Panc1 (cell line): Measurements from ENCODE around the gene CCDC157. TPM values are rescaled to one million over a fixed set of nuclear protein-coding genes. Genes with fewer than 3 reads are reported as not detected.

Experiments used
- ATAC-seq: fragments of 200-7000 bp; cut with Tn5 transposase; 2 replicates; pipeline ENCODE4 v1.9.1; 2020; ENCODE audit warnings: mild to moderate bottlenecking, moderate library complexity
- BruUV-seq: library from RNA; stranded (reverse); fragments of 400-500 nt; replicated peaks from 2 replicates; lab custom pipeline; 2021; lab: Mats Ljungman, UMichigan
- CTCF ChIA-PET: fragments of 300-600 bp; sonication (Branson Sonifier 250); formaldehyde crosslinking; loops from one replicate; lab custom pipeline; 2022; ENCODE audit warnings: antibody characterized with exemption; lab: Charles Lee
- POLR2A ChIA-PET: fragments of 300-600 bp; sonication (Branson Sonifier 250); formaldehyde crosslinking; loops from one replicate; lab custom pipeline; 2022; ENCODE audit warnings: antibody characterized with exemption; lab: Charles Lee
- DNase-seq: peaks from one replicate; pipeline ENCODE4 v3.0.0-alpha.2; 2010; ENCODE audit warnings: low read depth, low spot score
- H3K27ac ChIP-seq: 2 replicates; pipeline ENCODE4 v1.5.1; 2011; ENCODE audit warnings: mild to moderate bottlenecking, low read length, inconsistent platforms
- H3K27me3 ChIP-seq: fragments of 200-500 bp; sonication (Bioruptor generic); 2 replicates; pipeline ENCODE4 v1.6.0; 2014; ENCODE audit warnings: low read length, inconsistent platforms; ENCODE audit not compliant: control insufficient read depth, insufficient read depth
- H3K36me3 ChIP-seq: fragments of 200-500 bp; sonication (Bioruptor generic); 2 replicates; pipeline ENCODE4 v1.5.1; 2014; ENCODE audit warnings: inconsistent platforms, mild to moderate bottlenecking, low read length, moderate library complexity; ENCODE audit not compliant: control insufficient read depth, insufficient read depth
- H3K4me1 ChIP-seq: 2 replicates; pipeline ENCODE4 v1.5.1; 2011; ENCODE audit warnings: inconsistent platforms, mild to moderate bottlenecking, low read length, moderate library complexity; ENCODE audit not compliant: control insufficient read depth, insufficient read depth
- H3K4me3 ChIP-seq, 2 experiments: 2 replicates each; pipeline ENCODE4 v1.5.1; 2011 to 2012; ENCODE audit warnings: low read depth in 2 of 2, low read length in 2 of 2, mild to moderate bottlenecking in 2 of 2, inconsistent platforms in 1 of 2, moderate library complexity in 1 of 2
- H3K9me3 ChIP-seq: fragments of 200-500 bp; sonication (Bioruptor generic); 2 replicates; pipeline ENCODE4 v1.5.1; 2014; ENCODE audit warnings: low read depth, mild to moderate bottlenecking, inconsistent platforms, low read length, moderate library complexity; ENCODE audit not compliant: control insufficient read depth, insufficient read depth
- POLR2AphosphoS5 ChIP-seq: IDR thresholded peaks from 2 replicates; pipeline ENCODE4 v1.6.1; 2012; ENCODE audit warnings: mild to moderate bottlenecking, low read depth, low read length, moderate library complexity
- SIN3A ChIP-seq: IDR thresholded peaks from 2 replicates; pipeline ENCODE4 v1.6.1; 2012; ENCODE audit warnings: low read depth, mild to moderate bottlenecking, low read length, moderate library complexity, borderline replicate concordance; ENCODE audit not compliant: insufficient read depth
- TCF7L2 ChIP-seq: IDR thresholded peaks from 2 replicates; pipeline ENCODE4 v1.6.1; 2011; ENCODE audit warnings: mild to moderate bottlenecking, low read depth, low read length, inconsistent platforms
- in situ Hi-C: cut with HindIII; loops from 2 replicates; pipeline ENCODE4 v1.10.0; 2016; ENCODE audit warnings: low sequenced_read_pairs, low pct_unique_long_range_greater_than_20kb
- intact Hi-C: fragments of 100-400 bp; cut with micrococcal nuclease; formaldehyde crosslinking; loops from one replicate; pipeline ENCODE4 v1.10.0; 2022; ENCODE audit not compliant: unreplicated experiment
- total RNA-seq: library from RNA; stranded (reverse); gene quantifications from one replicate; pipeline ENCODE4 v1.2.1, GENCODE V29; 2021; ENCODE audit not compliant: unreplicated experiment
- TF ChIP-seq, protein P1 (sequence below): fragments of 450-650 bp; IDR thresholded peaks from 2 replicates; pipeline ENCODE4 v1.5.1; 2017; ENCODE audit warnings: mild to moderate bottlenecking
- TF ChIP-seq, protein P2 (sequence below), 2 experiments: IDR thresholded peaks; 2 replicates each; pipeline ENCODE4 v1.6.1; 2011 to 2012; ENCODE audit warnings: low read depth in 2 of 2, control low read depth in 1 of 2, low read length in 1 of 2, mild to moderate bottlenecking in 1 of 2, moderate library complexity in 1 of 2; ENCODE audit not compliant: insufficient read depth in 1 of 2

The CCDC157 gene
- total RNA-seq, 1 experiment from 2014 or later = 2.1 TPM

DNA sequence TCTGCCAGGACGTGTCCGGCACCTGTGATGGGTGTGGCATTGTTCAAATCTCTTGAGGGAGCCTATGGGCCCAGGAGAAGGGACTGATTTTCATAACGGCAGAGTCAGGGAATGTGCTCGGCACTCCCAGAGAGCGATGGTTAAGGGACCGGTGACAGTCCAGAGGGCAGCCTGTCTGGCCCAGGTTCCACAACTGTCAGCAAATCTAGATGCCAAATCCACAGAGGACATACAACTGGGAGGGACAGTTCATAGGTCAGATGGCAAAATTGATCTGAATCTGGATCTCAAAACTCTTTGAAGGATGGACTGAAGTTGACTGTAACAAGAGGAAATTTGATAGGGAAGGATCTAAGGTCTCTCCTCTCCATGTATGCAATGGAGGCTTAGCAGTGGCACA lies 47.5 kb downstream of the CCDC157 start:
- Histone ChIP-seq H3K9me3 (no peaks in the 10 kb centered on the region), H3K4me3 (no peak overlapping the region), H3K27me3 (no peaks in the 10 kb centered on the region), H3K27ac (no peak overlapping the region), H3K4me1 (0 out of 2 replicates have a peak, but pooled peaks cover 3% of the 10 kb centered on the region), H3K36me3 (no peaks in the 10 kb centered on the region)
- in situ Hi-C loops (no loop called here), intact Hi-C loops (no loop called here)
- ATAC-seq (no peak), DNase-seq (no peak)
- ChIA-PET POLR2A (no interaction called here), CTCF (no interaction called here)
- no peak for TF ChIP-seq POLR2AphosphoS5
- TF ChIP-seq, protein P1, sequence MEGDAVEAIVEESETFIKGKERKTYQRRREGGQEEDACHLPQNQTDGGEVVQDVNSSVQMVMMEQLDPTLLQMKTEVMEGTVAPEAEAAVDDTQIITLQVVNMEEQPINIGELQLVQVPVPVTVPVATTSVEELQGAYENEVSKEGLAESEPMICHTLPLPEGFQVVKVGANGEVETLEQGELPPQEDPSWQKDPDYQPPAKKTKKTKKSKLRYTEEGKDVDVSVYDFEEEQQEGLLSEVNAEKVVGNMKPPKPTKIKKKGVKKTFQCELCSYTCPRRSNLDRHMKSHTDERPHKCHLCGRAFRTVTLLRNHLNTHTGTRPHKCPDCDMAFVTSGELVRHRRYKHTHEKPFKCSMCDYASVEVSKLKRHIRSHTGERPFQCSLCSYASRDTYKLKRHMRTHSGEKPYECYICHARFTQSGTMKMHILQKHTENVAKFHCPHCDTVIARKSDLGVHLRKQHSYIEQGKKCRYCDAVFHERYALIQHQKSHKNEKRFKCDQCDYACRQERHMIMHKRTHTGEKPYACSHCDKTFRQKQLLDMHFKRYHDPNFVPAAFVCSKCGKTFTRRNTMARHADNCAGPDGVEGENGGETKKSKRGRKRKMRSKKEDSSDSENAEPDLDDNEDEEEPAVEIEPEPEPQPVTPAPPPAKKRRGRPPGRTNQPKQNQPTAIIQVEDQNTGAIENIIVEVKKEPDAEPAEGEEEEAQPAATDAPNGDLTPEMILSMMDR = no peak
- TF ChIP-seq TCF7L2 = no peak
- TF ChIP-seq SIN3A = no peak
- TF ChIP-seq, protein P2, sequence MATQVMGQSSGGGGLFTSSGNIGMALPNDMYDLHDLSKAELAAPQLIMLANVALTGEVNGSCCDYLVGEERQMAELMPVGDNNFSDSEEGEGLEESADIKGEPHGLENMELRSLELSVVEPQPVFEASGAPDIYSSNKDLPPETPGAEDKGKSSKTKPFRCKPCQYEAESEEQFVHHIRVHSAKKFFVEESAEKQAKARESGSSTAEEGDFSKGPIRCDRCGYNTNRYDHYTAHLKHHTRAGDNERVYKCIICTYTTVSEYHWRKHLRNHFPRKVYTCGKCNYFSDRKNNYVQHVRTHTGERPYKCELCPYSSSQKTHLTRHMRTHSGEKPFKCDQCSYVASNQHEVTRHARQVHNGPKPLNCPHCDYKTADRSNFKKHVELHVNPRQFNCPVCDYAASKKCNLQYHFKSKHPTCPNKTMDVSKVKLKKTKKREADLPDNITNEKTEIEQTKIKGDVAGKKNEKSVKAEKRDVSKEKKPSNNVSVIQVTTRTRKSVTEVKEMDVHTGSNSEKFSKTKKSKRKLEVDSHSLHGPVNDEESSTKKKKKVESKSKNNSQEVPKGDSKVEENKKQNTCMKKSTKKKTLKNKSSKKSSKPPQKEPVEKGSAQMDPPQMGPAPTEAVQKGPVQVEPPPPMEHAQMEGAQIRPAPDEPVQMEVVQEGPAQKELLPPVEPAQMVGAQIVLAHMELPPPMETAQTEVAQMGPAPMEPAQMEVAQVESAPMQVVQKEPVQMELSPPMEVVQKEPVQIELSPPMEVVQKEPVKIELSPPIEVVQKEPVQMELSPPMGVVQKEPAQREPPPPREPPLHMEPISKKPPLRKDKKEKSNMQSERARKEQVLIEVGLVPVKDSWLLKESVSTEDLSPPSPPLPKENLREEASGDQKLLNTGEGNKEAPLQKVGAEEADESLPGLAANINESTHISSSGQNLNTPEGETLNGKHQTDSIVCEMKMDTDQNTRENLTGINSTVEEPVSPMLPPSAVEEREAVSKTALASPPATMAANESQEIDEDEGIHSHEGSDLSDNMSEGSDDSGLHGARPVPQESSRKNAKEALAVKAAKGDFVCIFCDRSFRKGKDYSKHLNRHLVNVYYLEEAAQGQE (IDR thresholded peaks at IDR 0.05; ENCODE audit: insufficient read depth in 1 of 2, low read depth in 2 of 2, low read length in 1 of 2) = no peak
- BruUV-seq = no TSS peak

DNA sequence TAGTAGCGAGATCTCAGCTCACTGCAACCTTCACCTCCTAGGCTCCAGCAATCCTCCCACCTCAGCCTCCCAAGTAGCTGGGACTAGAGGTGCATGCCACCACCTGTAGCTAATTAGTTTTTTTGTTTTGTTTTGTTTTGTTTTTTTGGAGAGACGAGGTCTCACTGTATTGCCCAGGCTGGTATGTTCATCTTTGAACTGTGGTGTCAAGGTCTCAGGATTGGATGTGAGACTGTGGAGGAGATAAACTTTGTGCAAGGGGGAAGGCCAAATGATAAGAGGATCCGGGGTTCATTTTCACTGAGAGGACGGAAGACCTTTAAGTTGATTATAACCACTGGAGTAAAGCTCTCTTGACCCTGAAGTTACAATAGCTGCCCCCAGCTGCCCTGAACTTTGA lies 48.9 kb downstream of the CCDC157 start:
- no peaks in the 10 kb centered on the region for H3K9me3 ChIP-seq
- TF ChIP-seq POLR2AphosphoS5 (no peak), SIN3A (no peak), TCF7L2 (no peak)
- TF ChIP-seq, protein P1 = no peak
- TF ChIP-seq, protein P2 (IDR thresholded peaks at IDR 0.05; ENCODE audit: insufficient read depth in 1 of 2, low read depth in 2 of 2, low read length in 1 of 2) = no peak
- H3K4me1 ChIP-seq = 0 out of 2 replicates have a peak, but pooled peaks cover 3% of the 10 kb centered on the region
- H3K36me3 ChIP-seq = no peaks in the 10 kb centered on the region
- intact Hi-C loops (no loop called here), in situ Hi-C loops (no loop called here)
- ATAC-seq (no peak), DNase-seq (no peak)
- H3K27me3 ChIP-seq = no peaks in the 10 kb centered on the region
- H3K27ac ChIP-seq = no peak overlapping the region
- CTCF ChIA-PET = no interaction called here
- no TSS peak for BruUV-seq
- no peak overlapping the region for H3K4me3 ChIP-seq
- POLR2A ChIA-PET = no interaction called here
